Peyer's patch (tissue), 4 donors: ENCODE results near the gene KLHL36. TPM values are rescaled to one million over a fixed set of nuclear protein-coding genes. Genes with fewer than 3 reads are reported as not detected.

ENCODE experiments used
- DNase-seq, 3 donors: peaks; one replicate each; pipeline ENCODE4 v3.0.0-alpha.2; 2017 to 2019
- H3K27ac ChIP-seq, 4 donors: fragments of 200-600 bp; sonication (generic); one replicate each; pipeline ENCODE4 v1.5.1; 2016 to 2019
- H3K27me3 ChIP-seq, 2 donors: fragments of 200-600 bp; sonication (generic); one replicate each; pipeline ENCODE4 v1.5.1; 2019
- H3K36me3 ChIP-seq, 3 donors: fragments of 200-600 bp; sonication (generic); one replicate each; pipeline ENCODE4 v1.5.1; 2016 to 2019
- H3K4me1 ChIP-seq, 4 donors: fragments of 200-600 bp; sonication (generic); one replicate each; pipeline ENCODE4 v1.5.1; 2016 to 2019
- H3K4me3 ChIP-seq, 4 donors: fragments of 200-600 bp; sonication (generic); 1 replicate in 3 of 4; 2 replicates in 1 of 4; pipeline ENCODE4 v1.5.1; 2016 to 2019; ENCODE audit warnings: mild to moderate bottlenecking in 1 of 4
- H3K9me3 ChIP-seq, 4 donors: fragments of 200-600 bp; sonication (generic); one replicate each; pipeline ENCODE4 v1.5.1; 2016 to 2019; ENCODE audit warnings: mild to moderate bottlenecking in 1 of 4
- CTCF ChIP-seq, 6 experiments: fragments of 450-650 bp in 4 of 6; fragments of 200-600 bp in 2 of 6; sonication (generic) in 1 of 6; IDR thresholded peaks; one replicate each; pipeline ENCODE4 v1.5.1; 2017 to 2019; ENCODE audit warnings: antibody characterized with exemption in 6 of 6, mild to moderate bottlenecking in 3 of 6, moderate library complexity in 1 of 6
- POLR2A ChIP-seq, 2 donors: fragments of 450-650 bp; IDR thresholded peaks; one replicate each; pipeline ENCODE4 v1.5.1; 2017; ENCODE audit warnings: antibody characterized with exemption in 2 of 2, mild to moderate bottlenecking in 2 of 2, moderate library complexity in 2 of 2
- total RNA-seq, 4 donors: library from RNA; depleted of rRNA; stranded (reverse); fragments of >200 nt; gene quantifications; one replicate each; pipeline ENCODE4 v1.1.0, GENCODE V29; 2016

The KLHL36 gene
- total RNA-seq: 10 to 100 TPM; 57.8 to 81.4 (median 74.4) TPM

GRCh38 chr16:84647828-84648594, at the start of gene KLHL36:
Gene KLHL36 (plus strand): TSS chr16:84648511. CDS start chr16:84650868, 2,357 bp downstream.
- peak in 3 of 6 experiments; percentile 11 to 17 (median 16) for TF ChIP-seq CTCF (IDR thresholded peaks at IDR 0.05)
- TF ChIP-seq POLR2A (IDR thresholded peaks at IDR 0.05): no peak
- Histone ChIP-seq H3K27ac (peak within 1 kb of the TSS; percentile 80 to 95 (median 84)), H3K27me3 (no peaks in the 10 kb centered on the region), H3K36me3 (peaks cover 0 to 15% (median 0%) of the 10 kb centered on the region in 3 donors), H3K4me3 (peak within 1 kb of the TSS; percentile 72 to 100 (median 86)), H3K4me1 (peaks cover 0 to 24% (median 13%) of the 10 kb centered on the region in 4 donors), H3K9me3 (no peaks in the 10 kb centered on the region)
- peak; percentile 61 to 80 (median 80) for DNase-seq

GRCh38 chr16:84599521-84600202, 48.6 kb upstream of the KLHL36 start:
- Histone ChIP-seq H3K36me3 (no peaks in the 10 kb centered on the region), H3K27ac (peak overlapping the region; percentile 75 to 93 (median 87)), H3K9me3 (no peaks in the 10 kb centered on the region), H3K4me1 (peaks cover 6 to 59% (median 58%) of the 10 kb centered on the region in 4 donors), H3K4me3 (peak overlapping the region in 3 of 4 donors; percentile 4 to 24 (median 12)), H3K27me3 (no peaks in the 10 kb centered on the region)
- DNase-seq: peak in 2 of 3 donors; percentile 84
- no peak for TF ChIP-seq CTCF (IDR thresholded peaks at IDR 0.05)

GRCh38 chr16:84600343-84601229, 47.7 kb upstream of the KLHL36 start:
- Histone ChIP-seq H3K27me3 (no peaks in the 10 kb centered on the region), H3K4me1 (peaks cover 6 to 61% (median 60%) of the 10 kb centered on the region in 4 donors), H3K27ac (peak overlapping the region; percentile 64 to 93 (median 84)), H3K4me3 (peak overlapping the region in 2 of 4 donors; percentile 12 to 24), H3K36me3 (peaks cover 0 to 2% (median 0%) of the 10 kb centered on the region in 3 donors), H3K9me3 (no peaks in the 10 kb centered on the region)
- no peak for TF ChIP-seq POLR2A (IDR thresholded peaks at IDR 0.05)
- no peak for TF ChIP-seq CTCF (IDR thresholded peaks at IDR 0.05)
- no peak for DNase-seq

GRCh38 chr16:84603140-84603816, 45.0 kb upstream of the KLHL36 start:
- peak overlapping the region in 1 of 4 donors; percentile 18 for H3K4me3 ChIP-seq
- H3K4me1 ChIP-seq: peaks cover 0 to 59% (median 53%) of the 10 kb centered on the region in 4 donors
- H3K9me3 ChIP-seq: no peaks in the 10 kb centered on the region
- peaks cover 0 to 4% (median 0%) of the 10 kb centered on the region in 3 donors for H3K36me3 ChIP-seq
- TF ChIP-seq POLR2A (IDR thresholded peaks at IDR 0.05) (no peak), CTCF (IDR thresholded peaks at IDR 0.05) (no peak)
- H3K27ac ChIP-seq: peak overlapping the region; percentile 62 to 93 (median 84)
- H3K27me3 ChIP-seq: no peaks in the 10 kb centered on the region
- DNase-seq: peak in 2 of 3 donors; percentile 65 to 82
